Mucosa of descending colon (tissue), 3 donors: ENCODE data around the gene THOC5. TPM values are rescaled to one million over a fixed set of nuclear protein-coding genes. Genes with fewer than 3 reads are reported as not detected.
"Not testable (repeated sequence)": the region's sequence is repeated elsewhere in the genome, so short reads cannot be mapped to it uniquely, and the experiment has no call there.

Source experiments
- ATAC-seq: fragments of 200-7000 bp; cut with Tn5 transposase; one replicate; pipeline ENCODE4 v1.9.1; 2020; ENCODE audit warnings: mild to moderate bottlenecking, moderate library complexity
- DNase-seq, 3 donors: peaks; one replicate each; pipeline ENCODE4 v3.0.0-alpha.2; 2020
- H3K36me3 ChIP-seq: fragments of 200-600 bp; one replicate; pipeline ENCODE4 v1.8.0; 2021; ENCODE audit warnings: low read depth, mild to moderate bottlenecking
- H3K4me1 ChIP-seq: fragments of 200-600 bp; one replicate; pipeline ENCODE4 v1.8.0; 2021; ENCODE audit warnings: low read depth, mild to moderate bottlenecking
- H3K4me3 ChIP-seq: fragments of 200-600 bp; one replicate; pipeline ENCODE4 v1.8.0; 2021; ENCODE audit warnings: mild to moderate bottlenecking
- H3K9me3 ChIP-seq: fragments of 200-600 bp; one replicate; pipeline ENCODE4 v1.8.0; 2021; ENCODE audit warnings: mild to moderate bottlenecking
- CTCF ChIP-seq: fragments of 200-600 bp; IDR thresholded peaks from one replicate; pipeline ENCODE4 v1.8.0; 2022; ENCODE audit warnings: antibody characterized with exemption, mild to moderate bottlenecking
- intact Hi-C, 2 donors: fragments of 100-400 bp; cut with DNase I in 1 of 2; cut with micrococcal nuclease in 1 of 2; formaldehyde crosslinking; loops; one replicate each; pipeline versions ENCODE4 v1.11.0 to v1.11.1; 2022; cut with DNase I, micrococcal nuclease
- total RNA-seq, 3 donors: library from RNA; stranded (reverse); fragmentation: NEBNext Ultra II Directional in 2 of 3; extraction: Animal tissue kit (Norgen Biotek cat#: 25700) in 2 of 3; gene quantifications; one replicate each; pipeline versions ENCODE4 v1.2.1 to v1.2.4, GENCODE V29; 2021 to 2023
- donor health status: DM: no; HTN: no; CAD: no; lungs with moderate emphysema.
- donor health status: DM: no; HTN: no; CAD: no.
- donor health status: DM: no; HTN: yes; CAD: no.

THOC5 gene
- total RNA-seq, 3 donors from 2014 or later, result 26.6 to 70.5 (median 27.3) TPM

GRCh38 chr22:29550005-29550404, 3.6 kb downstream of the THOC5 start:
- Histone ChIP-seq H3K4me1 (peaks cover 6% of the 10 kb centered on the region), H3K36me3 (no peaks in the 10 kb centered on the region), H3K4me3 (no peak overlapping the region), H3K9me3 (no peaks in the 10 kb centered on the region)
- TF ChIP-seq CTCF, result no peak
- intact Hi-C loops, result no loop called here
- ATAC-seq (no peak), DNase-seq (no peak)

GRCh38 chr22:29545045-29545444, 8.5 kb downstream of the THOC5 start:
- H3K9me3 ChIP-seq, H3K36me3 ChIP-seq, DNase-seq, H3K4me1 ChIP-seq, H3K4me3 ChIP-seq, ATAC-seq, intact Hi-C loops: not testable (repeated sequence)

GRCh38 chr22:29541845-29542244, 11.7 kb downstream of the THOC5 start:
- Histone ChIP-seq H3K4me3 (no peak overlapping the region), H3K36me3 (no peaks in the 10 kb centered on the region), H3K4me1 (no peaks in the 10 kb centered on the region), H3K9me3 (no peaks in the 10 kb centered on the region)
- ATAC-seq (no peak), DNase-seq (no peak)
- intact Hi-C loops, result no loop called here
- no peak for TF ChIP-seq CTCF

- Histone ChIP-seq H3K36me3 (peaks cover under 1% of the 10 kb centered on the region), H3K4me3 (no peak overlapping the region), H3K9me3 (no peaks in the 10 kb centered on the region), H3K4me1 (no peaks in the 10 kb centered on the region)
- ATAC-seq (no peak), DNase-seq (no peak)
- no peak for TF ChIP-seq CTCF
- intact Hi-C loops, result no loop called here
Measured at GRCh38 chr22:29539105-29539504, 14.5 kb downstream of the THOC5 start.

- DNase-seq (no peak), ATAC-seq (no peak)
- no peak for TF ChIP-seq CTCF
- Histone ChIP-seq H3K4me3 (no peak overlapping the region), H3K4me1 (no peaks in the 10 kb centered on the region), H3K9me3 (no peaks in the 10 kb centered on the region), H3K36me3 (peaks cover 11% of the 10 kb centered on the region)
- intact Hi-C loops, result no loop called here
Measured at GRCh38 chr22:29536411-29536810, 17.1 kb downstream of the THOC5 start.

GRCh38 chr22:29531419-29531818, 22.1 kb downstream of the THOC5 start:
- intact Hi-C loops, result no loop called here
- no peak for TF ChIP-seq CTCF
- Histone ChIP-seq H3K4me1 (no peaks in the 10 kb centered on the region), H3K36me3 (peaks cover 13% of the 10 kb centered on the region), H3K9me3 (no peaks in the 10 kb centered on the region), H3K4me3 (no peak overlapping the region)
- DNase-seq (no peak), ATAC-seq (no peak)
